NCI-H526 treated with DMSO at 0.1 percent for 48 hours (cell line): ENCODE measurements around the gene PTPRN2.

ENCODE experiments used
- DNase-seq: peaks from one replicate; lab custom pipeline; 2025; lab: John Stamatoyannopoulos, UW

PTPRN2 gene

DNA sequence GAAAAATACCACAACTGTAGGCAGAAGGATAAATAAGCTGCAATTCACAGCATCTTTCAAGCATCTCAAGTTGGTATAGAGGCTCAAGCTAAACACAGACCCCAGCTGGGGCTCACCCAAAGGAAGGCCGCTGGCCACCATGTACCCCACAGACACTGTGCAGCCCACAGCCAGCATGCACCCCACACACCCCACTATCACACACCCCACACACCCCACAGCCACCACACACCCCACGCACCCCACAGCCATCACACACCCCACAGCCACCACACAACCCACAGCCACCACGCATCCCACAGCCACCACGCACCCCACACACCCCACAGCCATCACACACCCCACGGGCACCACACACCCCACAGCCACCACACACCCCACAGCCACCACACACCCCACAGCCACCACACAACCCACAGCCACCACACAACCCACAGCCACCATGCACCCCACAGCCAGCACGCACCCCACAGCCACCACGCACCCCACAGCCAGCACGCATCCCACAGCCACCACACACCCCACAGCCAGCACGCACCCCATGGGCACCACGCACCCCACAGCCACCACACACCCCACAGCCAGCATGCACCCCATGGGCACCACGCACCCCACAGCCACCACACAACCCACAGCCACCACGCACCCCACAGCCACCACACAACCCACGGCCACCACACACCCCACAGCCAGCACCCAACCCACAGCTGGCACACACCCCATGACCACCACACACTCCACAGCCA is 1036.1 kb downstream of the PTPRN2 start:
- DNase-seq = no peak

DNA sequence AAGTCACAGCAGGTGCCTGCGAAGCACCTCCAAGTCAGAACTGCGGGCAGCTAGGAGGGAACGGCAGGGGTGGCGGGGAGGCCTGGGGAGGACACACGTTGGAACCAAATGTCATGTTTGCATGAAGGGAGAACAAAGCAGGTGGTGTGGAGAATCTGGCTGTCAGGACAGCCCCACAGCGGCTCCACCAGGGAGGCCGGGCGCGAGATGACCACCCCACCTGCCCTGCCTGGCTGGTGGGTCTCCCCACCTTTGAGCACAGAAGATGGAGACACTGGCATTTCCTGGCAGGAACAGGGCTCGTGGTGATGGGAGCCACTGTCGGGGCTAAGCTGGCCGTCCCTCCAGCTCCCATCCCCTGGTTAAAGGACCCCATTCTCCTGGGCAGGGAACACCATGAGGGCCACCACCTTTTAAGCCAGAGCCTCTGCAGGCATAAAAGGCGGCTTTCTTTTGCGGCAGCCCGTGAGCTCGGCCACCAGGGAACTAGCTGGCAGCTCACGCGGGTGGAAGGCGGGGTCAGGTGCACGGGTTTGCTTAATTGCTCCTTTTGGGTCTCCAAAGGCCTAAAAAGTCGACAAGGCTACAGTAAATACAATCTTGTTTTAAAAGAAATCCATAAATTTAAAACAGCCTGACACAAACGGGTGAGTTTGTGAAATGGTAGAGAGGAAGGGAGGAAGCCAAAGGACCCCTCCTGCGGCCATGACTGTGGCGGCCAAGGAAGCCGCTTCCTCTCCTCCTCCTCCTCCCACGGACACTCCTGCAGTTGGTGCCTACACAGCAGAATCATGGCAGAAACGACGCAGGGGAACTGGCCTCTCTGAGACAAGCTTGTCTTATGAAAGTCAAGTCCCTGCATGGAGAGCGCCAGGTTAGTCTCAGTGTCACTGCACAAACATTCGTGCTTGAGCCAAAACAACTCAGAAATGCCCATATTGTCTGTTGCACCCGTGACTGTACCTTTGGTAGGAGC is 1037.0 kb downstream of the PTPRN2 start:
- no peak for DNase-seq

DNA sequence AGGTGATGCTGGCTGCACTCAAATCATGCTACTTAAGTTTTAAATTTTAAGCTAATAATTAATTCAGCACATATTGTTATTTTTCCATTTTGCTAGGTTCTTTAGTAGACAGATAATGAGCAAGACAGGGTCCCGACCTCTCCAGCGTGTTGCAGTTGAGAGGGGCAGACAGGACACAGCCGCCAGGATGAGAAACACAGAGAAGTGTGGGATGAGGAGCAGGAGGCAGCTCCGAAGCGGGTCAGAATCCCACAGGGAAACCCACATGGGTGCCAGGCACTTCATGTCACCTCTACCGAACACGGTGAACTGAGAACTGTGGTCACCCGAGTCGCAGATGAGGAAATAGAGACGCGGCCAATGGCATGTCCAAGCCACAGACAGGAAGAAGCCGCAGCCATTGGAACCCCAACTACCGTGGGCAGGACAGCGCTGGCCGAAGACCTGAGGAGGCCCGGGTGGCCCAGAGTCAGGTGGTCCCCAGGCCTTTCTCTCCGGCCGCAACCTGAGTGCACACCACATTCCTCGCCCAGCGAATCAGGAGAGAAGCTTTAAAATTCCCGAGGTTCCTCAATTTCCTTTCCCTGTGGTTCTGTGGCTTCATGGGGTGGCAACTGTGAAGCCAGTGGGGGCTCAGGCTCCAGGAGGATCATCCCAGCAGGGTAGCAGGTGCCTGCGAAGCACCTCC is 1037.9 kb downstream of the PTPRN2 start:
- no peak for DNase-seq

DNA sequence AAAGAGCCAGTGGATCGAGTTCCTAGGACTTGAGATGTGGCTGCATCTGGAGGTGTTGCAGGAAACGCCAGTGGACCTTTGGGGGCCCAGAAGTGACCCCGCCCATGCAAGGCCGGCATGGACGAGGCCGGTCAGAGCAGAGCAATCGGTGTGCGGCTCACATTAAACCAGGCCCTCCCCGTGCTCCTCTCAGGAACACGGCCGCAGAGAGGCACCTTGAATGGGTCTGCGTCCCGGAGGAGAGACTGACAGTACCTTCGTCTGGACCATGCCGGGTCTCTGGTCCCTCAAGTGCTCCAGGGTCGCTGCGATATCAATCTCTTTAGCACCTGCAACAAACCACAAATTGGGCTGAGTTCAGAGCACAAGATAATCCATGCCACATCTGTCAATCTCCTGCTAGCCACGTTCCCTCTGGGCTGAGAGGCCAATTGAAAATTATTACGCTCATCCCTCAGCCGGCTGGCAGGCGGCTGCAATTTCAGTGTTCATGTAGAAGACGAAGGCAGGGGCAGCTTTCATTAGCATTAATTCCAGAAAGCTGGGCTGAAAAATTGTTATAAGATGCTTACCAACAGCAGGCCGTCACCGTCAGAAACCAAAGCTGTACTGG is 1038.8 kb downstream of the PTPRN2 start:
- DNase-seq = no peak

DNA sequence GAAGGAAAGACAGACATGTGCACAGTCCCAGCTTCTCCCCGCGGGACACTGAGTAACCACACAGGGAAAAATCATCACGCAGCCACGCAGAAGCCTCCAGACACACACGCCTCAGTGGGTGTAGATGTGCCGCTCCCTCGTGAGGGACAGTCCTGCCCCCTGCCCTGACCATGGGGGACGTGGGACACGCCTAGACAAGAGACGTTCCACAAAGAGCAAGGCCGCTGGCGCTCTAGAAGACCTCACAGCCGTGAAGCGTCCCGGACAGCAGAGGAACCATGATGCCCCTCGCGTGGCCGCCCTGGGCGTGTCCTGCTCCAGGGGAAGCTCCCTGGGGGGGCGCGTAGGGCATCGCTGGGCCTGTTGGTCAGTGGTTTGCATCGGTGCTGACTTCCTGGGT is 1040.0 kb downstream of the PTPRN2 start:
- no peak for DNase-seq

DNA sequence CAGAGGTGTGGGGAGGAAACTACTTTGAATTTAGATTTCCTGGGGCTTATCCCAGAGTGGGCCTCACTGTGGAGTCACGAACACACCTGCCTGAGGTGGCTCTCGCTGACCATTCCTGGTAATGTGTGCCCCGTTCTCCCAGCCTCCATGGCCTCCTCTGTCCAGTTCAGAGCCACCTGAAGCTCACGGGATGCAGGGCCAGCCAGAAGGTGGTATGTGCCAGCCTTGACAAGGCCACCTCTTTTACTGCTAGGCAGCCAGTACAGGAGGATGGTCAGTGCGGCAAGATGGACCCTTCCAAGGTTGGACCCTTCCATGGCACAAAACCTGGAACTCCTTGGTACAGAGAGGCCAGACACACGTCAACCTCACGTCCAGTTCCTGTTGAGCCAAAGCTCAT is 1040.5 kb downstream of the PTPRN2 start:
- DNase-seq = no peak

DNA sequence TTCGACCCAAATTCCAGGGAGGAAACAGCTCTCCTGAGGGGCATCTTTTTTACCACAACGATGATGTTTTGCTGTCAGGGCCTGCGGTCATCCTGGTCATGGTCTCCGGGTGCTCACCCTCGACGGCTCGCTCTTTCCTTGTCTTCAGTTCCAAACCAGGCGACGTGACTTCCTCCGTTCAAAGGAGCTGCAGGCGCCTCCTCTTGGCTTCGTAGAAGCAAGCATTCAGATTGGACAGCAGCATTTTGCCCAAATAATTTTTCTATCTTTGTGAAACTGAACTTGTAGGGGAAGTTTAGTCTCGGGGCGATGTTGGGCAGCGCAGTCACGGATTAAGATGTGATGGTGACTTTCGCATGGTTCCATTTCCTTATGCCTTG is 1042.0 kb downstream of the PTPRN2 start:
- no peak for DNase-seq

DNA sequence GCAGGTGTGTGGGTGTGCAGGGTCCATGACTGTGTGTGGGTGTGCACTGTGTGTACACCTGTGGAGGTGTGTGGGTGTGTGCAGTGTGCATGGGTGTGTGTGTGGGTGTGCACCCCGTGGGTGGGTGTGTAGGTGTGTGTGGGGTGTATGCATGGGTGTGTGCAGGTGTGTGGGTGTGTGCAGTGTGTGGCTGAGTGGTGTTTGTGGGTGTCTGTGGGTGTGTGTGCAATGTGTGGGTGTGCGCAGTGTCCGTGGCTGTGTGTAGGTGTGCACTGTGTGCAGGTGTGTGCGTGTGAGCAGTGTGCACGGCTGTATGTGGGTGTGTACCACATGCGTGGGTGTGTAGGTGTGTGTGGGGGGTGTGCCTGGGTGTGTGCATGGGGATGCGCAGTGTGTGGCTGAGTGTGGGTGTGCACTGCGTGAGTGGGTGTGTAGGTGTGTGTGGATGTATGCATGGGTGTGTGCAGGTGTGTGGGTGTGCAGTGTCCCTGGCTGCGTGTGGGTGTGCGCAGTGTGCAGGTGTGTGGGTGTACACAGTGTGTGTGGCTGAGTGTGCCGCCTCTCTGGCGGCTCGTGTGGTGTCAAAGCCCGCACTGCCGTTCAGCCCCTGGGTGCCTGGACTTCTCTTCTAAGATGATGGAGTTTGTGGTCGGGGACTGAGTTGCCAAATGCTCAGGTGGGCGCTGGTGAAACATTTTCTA is 1042.5 kb downstream of the PTPRN2 start:
- DNase-seq = no peak

DNA sequence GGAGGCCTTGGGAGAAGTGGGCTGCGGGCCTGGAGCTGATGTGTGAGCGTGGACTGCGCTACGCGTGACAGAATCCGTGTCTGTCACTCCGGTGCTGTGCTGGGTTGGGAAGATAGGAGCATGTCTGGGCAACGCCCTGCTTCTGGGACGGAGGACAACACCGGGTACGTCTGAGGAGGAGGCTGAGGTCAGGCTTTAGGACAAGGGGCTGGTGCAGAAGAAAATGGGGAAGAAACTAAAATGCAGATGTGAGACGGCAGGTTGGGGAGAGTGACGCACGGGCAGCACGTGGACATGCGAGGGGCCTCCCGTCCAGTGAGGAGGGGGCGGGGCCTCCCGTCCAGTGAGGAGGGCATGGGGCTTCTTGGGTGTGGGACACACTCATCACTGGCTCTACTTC is 1043.4 kb downstream of the PTPRN2 start:
- DNase-seq = no peak

DNA sequence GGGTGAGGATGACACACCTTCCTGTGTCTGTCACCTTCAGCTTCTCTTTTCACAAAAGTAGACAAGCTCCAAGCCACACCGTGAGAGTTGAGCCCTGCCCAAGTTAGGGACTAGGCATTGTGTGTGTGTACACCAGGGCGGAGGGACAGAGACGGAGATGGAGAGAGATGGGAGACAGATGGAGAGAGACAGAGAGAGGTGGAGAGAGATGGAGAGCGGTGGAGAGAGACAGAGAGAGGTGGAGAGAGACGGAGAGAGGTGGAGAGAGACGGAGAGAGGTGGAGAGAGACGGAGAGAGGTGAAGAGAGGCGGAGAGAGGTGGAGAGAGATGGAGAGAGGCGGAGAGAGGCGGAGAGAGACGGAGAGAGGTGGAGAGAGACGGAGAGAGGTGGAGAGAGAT is 1043.8 kb downstream of the PTPRN2 start:
- DNase-seq = no peak

DNA sequence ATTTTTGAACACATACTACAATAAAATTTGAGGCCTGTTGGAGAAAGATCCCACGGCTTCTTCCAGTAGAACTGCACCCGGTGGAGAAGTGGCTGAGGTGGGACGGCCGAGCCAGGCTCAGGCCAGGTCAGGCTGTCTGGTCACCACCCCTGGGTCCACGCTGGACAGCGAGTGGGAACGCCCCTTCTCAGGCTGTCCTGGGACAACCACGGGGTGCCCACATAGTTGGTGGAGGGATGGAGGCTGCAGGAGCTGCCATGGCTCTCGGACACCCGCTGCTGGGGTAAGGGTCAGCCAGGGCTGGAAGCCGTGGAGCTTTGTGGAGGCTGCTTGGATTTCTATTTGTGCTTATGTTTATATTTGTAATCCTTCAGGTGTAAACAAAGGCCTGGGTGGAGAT is 1044.3 kb downstream of the PTPRN2 start:
- DNase-seq = no peak

DNA sequence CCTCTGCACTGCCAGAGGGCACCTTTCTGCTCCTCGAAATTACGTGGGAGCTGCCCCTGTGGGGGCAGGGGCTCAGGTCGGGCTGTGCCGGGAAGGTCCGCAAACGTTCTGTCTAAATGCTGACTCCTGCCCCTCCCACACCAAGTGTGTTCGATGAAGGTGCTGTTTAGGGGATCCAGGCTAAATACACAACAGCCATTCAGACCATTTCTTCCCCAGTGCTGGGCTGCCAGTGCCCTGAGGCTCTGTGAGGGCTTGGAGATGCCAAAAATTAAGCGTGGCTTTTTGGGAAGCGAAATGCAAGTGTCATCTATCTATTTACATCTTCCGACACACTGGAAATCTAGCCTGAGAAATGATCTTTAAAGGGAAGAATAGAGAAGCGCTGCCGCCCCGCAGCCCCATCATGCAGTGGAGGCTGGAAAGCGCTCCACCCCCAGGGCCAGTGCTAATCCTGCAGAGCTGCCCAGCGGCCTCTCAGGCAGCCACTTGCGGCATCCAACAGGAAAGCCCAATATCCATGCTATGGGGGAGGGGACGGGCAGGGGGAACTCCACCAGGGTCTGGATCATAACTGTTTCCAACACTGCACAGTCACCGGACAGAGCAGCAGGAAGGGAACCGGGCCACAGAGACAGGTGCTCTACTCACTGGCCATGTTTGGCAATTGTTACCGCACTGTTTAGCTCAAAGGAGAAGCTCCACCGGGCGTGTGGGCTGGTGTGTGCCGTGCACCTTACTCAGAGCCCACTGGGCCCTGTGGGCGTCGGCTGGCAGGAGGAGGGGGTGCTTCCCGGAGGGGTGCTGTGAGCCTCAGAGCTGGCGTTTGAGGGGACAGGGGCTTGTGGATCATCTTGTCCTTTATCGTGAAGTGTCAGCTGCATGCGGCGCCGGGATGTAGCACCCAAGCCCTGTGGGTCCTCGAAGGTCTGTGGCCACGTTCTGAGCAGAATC is 1045.3 kb downstream of the PTPRN2 start:
- DNase-seq = no peak

DNA sequence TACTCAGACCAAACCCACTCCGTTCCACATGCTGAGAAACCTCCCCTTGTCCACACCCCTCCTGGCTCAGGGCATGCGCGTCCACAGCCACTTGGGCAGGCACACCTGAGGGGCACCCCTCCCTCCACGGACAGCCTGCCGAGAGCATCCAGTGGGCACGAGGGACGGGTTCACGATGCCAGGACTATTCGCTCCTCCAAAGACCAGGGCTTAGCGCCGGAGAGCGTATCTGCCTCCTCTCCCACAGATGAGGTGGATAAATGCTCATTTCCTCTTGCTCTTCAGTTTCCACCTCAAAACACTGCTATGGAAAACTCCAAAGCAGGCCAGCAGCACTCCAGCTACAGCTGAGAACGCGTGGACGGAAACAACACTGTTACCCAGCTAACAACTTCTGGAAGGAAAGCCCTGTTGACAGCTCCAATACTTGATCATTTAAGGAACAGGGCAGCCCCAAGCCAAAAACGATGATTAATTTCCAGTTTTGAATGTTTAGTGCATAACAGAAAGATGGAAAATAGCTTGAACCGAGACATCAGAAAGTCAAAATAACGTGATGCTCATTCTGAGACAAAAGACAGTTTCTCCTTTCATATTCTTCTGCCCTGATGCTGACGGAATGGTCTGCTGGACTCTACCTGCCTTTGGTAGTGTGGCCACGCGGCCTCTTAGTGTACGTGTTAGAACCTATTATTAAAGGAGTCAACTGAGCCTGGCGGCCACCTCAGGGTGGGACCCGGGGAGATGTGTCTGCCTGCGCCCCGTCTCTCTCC is 1046.1 kb downstream of the PTPRN2 start:
- DNase-seq = no peak

DNA sequence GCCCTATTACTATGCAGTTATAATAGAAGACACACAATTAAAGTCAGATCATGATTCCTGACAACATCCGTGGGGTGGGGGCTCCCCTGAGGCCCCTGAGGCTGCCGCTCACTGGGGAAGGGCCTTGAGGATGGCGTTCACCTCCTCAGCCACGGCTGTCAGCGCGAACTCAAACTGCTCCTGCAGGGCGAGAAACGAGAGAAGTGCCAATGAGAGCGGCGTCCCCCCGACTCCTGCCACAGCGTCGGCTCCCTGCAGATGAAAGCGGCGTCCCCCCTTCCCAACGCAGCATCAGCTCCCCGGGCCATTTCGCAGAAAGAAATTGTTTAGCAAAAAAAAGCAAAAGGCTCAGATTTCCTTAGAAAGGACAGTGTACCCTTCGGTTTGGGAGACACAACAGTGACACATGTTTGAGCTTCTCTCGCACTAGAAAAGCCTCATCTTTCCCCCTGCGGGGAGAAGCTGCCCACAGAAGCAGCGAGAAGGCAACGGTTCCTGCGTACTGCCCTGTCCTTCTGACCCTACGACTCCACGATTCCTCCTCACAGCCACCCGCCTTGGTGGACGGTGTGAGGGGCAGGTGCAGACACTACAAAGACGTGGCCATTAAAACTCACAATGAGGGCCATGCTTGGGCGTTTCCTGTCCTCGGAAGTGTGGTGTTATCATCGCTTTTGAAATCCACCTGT is 1046.9 kb downstream of the PTPRN2 start:
- no peak for DNase-seq

DNA sequence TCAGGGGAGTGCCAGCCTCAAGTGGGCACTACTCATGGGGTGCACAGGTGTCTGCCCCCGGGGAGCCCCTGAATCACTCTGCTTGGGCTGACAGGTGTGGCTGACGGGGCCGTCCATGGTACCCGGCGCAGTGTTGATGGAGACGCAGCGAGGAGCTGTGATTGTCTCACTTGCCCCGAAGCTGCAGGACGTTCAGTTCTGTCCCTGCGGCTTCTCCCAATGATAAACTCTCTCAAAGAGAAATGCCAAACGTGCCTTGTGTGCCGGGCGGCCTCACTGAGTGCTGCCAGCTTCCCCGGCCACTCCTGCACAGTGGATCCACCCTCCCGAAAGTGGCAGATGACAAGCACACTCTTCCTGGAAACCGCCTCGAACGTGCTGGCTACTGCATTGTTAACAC is 1047.6 kb downstream of the PTPRN2 start:
- DNase-seq = no peak

DNA sequence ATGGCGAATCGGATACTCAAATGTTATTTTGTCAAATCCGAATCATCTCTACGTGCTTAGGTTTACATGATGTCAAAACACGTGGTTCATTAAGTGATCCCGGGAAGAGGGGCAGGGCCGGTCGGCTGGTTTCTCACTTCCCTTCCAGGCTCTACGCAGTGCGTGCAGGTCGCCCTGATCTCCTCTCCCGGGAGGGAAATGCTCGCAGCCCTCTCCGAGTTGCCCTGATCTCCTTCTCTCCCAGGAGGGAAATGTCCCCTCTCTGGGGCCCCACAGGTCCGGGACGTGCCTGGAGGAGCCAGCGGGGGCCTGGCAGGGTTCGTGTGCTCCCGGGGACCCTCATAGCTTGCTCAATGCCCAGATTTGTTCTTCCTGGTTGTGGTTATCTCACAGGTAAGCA is 1048.1 kb downstream of the PTPRN2 start:
- no peak for DNase-seq

DNA sequence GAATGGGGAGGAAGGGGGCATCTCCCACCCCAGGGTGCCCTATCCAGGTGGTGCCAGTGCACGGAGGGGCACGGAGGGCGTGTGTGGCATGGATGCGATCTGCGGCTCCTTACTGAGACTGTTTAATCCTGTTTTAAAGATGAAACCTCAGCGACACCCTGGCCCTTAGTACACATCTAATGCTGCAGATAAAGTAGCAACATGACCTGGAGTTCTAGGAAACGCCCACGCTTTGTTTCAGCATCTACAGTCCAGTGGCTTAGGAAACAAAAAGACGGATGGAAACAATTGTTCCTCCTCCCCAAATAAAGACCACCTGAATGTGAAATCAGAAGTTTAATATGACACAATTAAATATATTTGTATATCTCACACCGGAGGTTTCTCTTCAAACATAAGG is 1048.9 kb downstream of the PTPRN2 start:
- no peak for DNase-seq

DNA sequence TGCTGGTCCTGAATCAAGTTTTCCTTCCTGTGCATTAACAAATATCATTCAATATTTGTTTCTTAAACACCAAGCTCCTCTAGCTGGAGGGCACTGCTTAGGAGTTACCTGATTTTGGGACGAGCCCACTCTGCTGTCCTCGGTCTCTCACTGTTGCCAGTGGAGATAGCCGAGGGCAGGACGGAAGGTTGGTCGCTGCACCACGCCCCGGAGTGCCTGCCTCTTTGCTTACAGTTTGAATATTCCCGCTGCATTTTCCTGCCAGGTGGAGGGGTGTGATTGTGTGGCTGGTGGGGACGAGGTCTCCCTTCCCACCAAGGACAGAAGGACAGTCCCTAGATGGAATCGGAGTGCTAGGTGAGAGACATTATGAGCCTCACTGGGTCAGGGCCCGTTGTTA is 1049.3 kb downstream of the PTPRN2 start:
- DNase-seq = no peak

DNA sequence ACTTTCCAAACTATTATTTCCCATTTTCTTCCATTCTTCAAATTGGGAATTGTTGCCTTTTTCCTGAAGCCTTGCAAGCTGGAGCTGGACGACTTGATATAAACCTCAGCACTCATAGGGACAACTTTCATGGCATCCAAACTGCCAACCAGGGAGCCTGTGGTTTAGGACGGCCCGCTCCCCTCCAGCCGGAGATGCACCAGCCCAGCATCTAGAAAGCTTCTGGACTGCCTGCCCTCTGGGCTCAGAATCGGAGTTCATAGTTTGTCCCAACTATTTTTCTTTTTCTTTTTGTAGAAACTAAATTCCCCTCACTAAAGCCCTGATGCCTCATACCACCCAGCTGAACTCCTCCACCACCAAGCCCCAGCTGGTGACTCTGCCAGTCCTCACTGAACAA is 1050.6 kb downstream of the PTPRN2 start:
- no peak for DNase-seq
